Fibroblast of skin of abdomen (primary cell): ENCODE measurements around the gene KCNIP3.

Experiments
- DNase-seq: peaks from one replicate; pipeline ENCODE4 v3.0.0-alpha.2; 2013

Gene KCNIP3

GRCh38 chr2:95297639-95298395, 670 bp downstream of the KCNIP3 start:
- no peak for DNase-seq

- no peak for DNase-seq
These were observed 1.5 kb downstream of the KCNIP3 start for GRCh38 chr2:95298486-95299111.

- DNase-seq: no peak
These were observed 2.8 kb downstream of the KCNIP3 start for GRCh38 chr2:95299961-95300360.

- no peak for DNase-seq
These were observed 3.3 kb downstream of the KCNIP3 start for GRCh38 chr2:95300450-95300849.

- DNase-seq: no peak
These were observed 4.0 kb downstream of the KCNIP3 start for GRCh38 chr2:95301186-95301585.

DNA sequence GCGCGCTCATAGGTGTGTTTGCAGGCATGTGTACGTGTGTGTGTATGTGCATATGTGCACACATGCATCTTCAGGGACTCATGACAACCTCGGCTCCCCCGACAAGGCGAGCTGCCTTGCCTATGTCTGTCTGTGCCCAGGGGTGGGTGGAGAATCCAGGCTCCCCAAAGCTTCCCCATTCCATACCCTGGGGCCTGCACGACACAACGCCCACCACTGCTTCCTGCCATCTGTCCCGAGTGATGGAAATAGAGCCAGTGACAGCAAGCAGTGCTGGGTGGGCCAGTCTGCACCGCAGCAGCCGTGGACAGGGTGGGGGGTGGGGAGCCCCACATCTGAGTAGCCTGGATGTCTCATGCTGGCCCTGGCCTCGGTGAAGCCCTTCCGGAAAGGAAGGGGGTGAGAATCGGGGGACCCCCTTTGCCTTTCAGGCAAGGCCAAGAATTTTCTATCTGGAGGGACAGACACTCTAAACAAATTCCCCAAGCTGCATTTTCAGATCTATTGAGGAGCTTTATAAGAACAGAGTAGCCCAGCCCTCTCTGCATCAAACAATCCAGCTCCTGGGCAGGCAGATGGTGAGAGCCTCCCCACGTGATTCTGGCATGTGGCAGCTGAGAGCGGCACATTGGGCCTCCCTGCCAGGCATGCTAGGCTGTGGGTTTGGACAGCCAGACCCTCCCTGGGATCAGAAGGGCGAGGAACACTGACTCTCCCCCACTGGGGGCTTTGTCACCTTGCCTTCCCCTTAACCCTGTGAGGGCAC, 4.9 kb downstream of the KCNIP3 start:
- DNase-seq: no peak

DNA sequence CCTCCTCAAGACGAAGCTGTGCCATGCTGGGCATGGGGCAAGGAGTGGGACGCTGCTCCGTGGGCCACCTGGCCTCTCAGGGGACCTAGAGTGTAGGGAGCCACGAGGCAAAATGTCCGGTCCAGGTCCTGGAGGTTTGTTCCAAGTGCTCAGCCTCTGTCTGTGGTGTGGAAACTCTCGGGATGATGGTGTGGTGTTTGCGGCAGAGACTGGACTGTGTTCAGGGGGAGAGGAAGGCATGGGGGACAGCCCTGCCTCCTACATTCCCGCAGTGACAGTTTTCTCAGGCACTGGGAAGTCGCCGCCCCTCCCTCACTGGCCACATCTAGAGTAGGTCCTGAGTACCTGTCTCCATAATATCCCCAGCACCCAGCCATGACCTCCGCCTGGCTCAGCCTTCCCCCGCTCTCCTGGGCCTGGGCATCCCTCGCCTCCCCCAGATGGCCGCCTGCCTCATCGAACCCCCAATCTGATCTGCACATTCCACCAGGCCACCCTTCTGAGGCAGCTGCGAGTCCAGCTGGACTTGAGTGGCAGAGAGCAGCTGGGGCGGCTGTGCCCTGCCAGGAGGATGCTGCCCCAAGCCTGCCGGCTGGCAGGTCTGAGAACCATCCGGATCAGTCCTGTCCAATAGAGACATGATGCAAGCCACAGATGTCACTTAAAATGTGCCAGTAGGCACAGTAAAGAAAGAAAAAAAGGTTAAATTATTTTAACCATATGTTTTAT, 6.2 kb downstream of the KCNIP3 start:
- no peak for DNase-seq

- no peak for DNase-seq
These were observed 8.4 kb downstream of the KCNIP3 start for GRCh38 chr2:95305380-95306061.

- DNase-seq: no peak
These were observed 9.3 kb downstream of the KCNIP3 start for GRCh38 chr2:95306336-95306895.

DNA sequence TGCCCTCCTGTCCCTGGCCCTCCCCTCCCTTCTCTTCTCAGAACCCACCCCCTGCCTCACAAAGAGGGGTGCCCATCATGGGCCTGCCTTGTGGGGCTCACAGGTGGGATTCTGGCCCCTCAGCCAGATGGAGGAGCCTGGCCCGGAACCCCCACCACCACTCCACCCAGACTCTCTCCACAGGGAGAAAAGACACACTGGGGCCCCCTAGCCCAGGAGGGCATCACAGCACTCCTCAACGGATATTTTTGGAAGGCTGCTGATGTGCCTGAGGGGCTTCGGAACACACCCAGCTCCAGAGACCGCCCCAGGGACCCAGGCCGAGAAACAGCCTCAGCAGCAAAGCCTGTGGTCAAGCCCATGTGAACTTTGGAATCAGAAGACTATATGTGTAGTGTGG, 9.9 kb downstream of the KCNIP3 start:
- no peak for DNase-seq

GRCh38 chr2:95307878-95308277, 10.7 kb downstream of the KCNIP3 start:
- no peak for DNase-seq

DNA sequence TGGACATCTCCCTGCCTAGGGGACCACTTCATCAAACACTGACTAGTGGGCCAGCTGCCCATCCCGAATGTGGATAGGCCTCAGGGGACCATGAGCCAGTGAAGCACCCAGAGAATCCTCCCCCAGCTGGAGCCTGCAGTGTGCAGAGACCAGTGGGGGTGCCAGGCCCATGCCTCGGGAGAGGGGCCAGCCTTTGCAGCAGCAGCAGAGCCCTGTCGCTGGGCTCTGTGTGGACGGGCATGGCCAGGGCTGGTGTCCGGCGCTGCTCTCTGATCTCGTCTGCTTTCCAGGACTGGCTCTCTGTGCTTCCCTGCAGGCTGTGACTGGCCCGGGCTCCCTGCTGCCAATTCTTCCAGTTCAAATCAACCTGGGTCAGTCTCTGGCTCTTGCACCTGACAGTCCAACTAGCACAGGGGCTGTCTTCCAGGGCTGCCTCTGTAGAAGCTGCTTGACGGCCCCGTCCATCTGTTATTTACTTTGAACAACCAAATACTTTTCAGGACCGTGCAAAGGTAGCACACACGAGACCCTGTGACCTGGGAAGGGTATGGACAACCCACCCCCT, 11.4 kb downstream of the KCNIP3 start:
- no peak for DNase-seq

DNA sequence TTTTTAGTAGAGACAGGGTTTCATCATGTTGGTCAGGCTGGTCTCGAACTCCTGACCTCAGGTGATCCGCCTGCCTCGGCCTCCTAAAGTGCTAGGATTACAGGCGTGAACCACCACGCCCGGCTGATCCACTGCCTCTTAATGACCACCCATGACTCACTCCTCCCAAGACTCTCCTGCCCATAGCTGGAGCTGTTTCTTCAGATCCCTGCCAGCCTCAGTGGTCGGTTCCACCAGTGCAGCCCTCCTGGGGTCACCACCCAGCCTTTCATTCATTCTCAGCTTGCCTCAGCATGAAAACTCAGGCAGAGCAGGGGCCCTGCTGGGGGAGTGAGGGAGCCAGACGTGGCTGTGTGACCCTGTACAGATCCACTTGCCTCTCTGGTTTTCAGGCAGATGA, 12.5 kb downstream of the KCNIP3 start:
- no peak for DNase-seq

DNA sequence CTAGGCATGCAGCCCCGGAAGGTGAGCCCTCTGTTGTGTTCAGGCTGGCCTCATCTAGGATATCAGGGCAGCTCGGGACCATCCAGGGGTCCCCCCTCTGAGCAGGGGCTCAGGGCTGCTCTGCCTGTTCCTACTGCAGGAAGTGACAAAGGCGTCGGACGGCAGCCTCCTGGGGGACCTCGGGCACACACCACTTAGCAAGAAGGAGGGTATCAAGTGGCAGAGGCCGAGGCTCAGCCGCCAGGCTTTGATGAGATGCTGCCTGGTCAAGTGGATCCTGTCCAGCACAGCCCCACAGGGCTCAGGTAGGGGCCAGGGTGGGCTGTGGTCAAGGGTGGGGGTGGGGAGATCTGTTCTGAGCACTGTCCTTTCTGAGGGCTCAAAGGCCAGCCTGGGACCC, 13.1 kb downstream of the KCNIP3 start:
- no peak for DNase-seq

GRCh38 chr2:95310651-95311050, 13.5 kb downstream of the KCNIP3 start:
- DNase-seq: no peak

DNA sequence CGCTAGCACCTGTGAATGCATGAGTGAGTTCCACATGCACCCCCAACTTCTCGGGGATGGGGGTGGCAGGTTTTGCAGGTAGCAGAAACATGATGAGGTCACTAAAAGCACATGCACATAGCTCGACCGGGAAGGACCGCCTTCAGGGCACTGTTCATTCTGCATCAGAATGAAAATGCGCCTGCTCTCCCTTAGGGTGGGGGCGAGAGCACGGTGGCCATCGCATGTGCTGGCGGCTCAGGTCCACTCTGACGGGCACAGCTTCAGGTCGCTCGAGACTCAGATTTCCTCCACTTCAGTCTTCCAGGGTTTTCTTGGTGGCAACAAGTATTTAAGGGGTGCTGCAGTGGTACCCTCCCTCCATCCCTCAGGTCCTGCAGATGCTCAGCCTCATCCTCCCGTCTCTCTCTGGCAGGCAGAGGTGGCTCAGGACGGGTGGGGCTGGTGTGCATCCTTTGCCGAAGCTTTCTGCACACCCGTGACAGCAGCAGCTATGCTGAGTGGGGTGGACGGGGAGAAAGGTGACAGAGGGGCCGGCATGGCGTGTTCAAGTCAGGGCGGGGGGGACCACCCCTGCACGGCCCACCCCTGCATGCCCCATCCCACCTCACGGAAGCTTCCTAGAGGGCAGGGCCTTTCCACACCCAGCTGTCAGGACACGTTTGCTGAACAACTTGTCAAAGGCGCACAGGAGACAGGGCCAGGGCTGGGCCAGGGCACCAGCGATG, 14.8 kb downstream of the KCNIP3 start:
- no peak for DNase-seq

DNA sequence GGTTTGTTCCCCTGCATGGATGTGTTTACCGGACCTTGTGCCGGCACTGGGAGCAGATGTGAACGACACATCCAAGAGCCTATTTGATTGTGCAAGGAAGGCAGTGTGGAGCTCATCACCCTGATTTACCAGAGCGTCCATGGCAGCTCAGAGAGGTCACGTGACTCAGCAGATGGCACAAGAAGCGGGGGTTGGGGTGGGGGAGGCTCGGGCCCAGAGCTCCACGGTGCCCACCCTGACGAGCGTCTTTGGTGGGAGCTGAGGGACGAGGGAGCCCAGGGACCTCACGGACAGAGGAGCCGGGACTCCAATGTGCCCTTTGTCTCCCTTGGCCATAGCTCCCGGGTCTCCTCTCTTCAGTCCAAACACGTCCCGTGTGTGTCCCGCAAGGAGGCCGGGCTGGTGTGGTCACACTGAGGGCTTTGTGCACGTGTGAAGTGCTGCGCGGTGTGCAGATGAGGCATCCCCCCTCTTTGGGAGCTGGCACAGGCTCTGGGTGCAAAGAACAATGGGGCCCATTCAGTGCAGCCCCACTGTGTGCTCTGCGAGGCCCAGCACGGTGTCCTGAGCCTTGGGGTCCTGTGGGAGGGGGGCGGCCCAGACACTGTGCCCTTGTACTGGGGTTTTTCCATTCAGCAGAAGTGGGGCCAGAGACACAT, 15.5 kb downstream of the KCNIP3 start:
- DNase-seq: no peak

- DNase-seq: no peak
These were observed 16.4 kb downstream of the KCNIP3 start for GRCh38 chr2:95313296-95314131.

DNA sequence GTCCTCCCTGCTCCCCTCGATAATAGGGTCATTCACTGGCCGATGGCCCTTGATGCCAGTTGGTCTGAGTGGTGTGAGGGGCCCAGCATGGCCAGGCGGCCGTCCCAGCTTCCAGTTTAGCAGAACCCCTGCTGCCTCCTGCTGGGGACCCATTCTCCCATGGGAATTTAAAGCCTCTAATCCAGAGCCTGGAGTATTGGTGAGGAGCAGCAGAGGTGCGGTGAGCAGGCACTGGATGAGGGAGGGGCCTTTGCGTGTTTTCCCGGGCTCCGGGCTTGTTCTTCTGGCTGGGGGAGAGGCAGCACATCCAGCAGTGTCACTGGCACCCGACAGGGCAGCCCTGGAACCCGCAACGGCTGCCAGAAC, 17.4 kb downstream of the KCNIP3 start:
- no peak for DNase-seq
